ENCODE results near the gene UCN2.

GRCh38 chr3:48563382-48563918 is at the start of gene UCN2:
- TF ChIP-seq, protein P1, sequence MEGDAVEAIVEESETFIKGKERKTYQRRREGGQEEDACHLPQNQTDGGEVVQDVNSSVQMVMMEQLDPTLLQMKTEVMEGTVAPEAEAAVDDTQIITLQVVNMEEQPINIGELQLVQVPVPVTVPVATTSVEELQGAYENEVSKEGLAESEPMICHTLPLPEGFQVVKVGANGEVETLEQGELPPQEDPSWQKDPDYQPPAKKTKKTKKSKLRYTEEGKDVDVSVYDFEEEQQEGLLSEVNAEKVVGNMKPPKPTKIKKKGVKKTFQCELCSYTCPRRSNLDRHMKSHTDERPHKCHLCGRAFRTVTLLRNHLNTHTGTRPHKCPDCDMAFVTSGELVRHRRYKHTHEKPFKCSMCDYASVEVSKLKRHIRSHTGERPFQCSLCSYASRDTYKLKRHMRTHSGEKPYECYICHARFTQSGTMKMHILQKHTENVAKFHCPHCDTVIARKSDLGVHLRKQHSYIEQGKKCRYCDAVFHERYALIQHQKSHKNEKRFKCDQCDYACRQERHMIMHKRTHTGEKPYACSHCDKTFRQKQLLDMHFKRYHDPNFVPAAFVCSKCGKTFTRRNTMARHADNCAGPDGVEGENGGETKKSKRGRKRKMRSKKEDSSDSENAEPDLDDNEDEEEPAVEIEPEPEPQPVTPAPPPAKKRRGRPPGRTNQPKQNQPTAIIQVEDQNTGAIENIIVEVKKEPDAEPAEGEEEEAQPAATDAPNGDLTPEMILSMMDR (conservative IDR thresholded peaks at IDR 0.05; ENCODE audit: low read length): no peak
- no peak for TF ChIP-seq EZH2phosphoT487 (IDR thresholded peaks at IDR 0.05; ENCODE audit: borderline replicate concordance)
